Brain pericyte (primary cell): ENCODE data around the gene KLHDC2.
"Not testable (repeated sequence)": the region's sequence is repeated elsewhere in the genome, so short reads cannot be mapped to it uniquely, and the experiment has no call there.

Experiments used
- DNase-seq: peaks from one replicate; pipeline ENCODE4 v3.0.0-alpha.2; 2012; ENCODE audit warnings: low read depth, low spot score

KLHDC2 gene, protein sequence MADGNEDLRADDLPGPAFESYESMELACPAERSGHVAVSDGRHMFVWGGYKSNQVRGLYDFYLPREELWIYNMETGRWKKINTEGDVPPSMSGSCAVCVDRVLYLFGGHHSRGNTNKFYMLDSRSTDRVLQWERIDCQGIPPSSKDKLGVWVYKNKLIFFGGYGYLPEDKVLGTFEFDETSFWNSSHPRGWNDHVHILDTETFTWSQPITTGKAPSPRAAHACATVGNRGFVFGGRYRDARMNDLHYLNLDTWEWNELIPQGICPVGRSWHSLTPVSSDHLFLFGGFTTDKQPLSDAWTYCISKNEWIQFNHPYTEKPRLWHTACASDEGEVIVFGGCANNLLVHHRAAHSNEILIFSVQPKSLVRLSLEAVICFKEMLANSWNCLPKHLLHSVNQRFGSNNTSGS

DNA sequence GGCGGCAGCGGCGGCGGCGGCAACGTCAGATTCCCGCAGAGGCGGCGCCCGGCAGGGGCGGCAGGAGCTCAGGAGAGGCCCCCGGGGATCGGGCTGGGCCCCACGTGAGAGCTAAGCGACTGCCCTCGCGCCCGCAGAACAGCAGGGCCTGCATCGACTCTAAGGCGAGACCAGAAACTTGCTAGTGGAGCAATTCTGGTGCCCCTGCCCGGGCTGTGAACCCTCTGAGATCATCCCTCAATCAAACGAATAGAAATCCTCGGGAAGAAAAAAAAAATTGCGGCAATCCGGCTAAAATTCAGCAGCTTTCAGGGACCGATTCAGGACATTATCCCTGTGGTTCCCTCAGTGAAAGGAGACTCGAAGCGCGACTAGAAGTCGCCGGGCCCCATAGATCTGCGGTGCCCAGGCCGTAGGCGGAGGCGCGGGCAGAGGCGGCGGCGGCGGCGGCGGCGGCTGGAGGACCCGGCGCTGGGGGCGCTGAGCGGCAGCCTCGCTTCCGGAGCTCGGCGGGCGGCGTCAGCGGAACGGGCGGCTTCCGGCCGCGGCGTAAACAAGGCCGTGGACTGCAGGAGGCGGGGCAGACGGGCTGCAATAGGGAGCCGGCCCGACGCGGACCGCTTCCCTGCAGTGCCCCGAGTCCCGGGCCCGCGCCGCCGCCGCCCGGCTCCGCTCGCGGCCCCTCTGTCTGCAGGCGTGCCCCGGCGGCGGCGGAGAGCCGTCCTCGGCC is at the start of gene KLHDC2:
Gene KLHDC2 (plus strand): TSS at position 583 of the 730 bp plus-strand sequence. CDS start 316 bp downstream, outside the sequence.
- DNase-seq = peak; percentile 49

DNA sequence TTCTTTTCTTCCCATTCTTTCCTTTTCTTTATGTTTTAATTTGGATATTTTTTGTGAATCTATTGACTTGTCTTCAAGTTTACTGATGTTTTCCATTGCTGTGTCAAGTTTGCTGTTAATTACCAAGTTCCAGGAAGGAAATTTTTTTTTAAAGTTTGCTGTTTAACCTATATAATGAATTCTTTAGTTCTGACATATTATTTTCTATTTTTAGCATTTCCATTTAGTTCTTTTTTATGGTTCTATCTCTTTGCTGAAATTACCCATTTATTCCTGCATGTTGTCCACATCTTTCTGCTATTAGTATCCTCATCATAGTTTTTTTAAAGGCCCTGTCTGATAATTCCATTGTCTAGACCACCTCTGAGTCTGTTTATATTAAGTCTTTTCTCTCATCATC is 47.2 kb upstream of the KLHDC2 start:
- DNase-seq = no peak

DNA sequence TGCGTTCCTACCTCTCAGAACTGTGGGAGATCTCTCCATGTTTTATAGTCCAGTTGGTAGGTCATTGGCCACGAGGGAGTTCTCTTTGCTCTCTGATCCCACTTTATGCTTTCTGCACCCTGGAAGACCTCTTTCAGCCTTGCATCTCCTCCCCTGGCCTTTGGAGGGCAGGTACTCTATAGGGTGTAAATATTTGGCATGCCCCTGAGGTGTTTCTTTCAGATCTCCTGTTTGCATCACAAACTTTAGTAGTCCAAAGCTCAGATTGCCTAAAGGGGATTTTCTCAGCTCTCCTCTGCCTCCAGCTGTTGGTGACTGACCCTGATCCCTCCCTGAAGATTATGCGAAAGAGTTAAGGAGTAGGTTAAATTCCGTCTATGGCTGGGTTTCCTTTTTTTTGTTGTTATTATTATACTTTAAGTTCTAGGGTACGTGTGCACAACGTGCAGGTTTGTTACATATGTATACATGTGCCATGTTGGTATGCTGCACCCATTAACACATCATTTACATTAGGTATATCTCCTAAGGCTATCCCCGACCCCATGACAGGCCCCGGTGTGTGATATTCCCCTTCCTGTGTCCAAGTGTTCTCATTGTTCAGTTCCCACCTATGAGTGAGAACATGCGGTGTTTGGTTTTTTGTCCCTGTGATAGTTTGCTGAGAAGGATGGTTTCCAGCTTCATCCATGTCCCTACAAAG is 46.1 kb upstream of the KLHDC2 start:
- not testable (repeated sequence) for DNase-seq

DNA sequence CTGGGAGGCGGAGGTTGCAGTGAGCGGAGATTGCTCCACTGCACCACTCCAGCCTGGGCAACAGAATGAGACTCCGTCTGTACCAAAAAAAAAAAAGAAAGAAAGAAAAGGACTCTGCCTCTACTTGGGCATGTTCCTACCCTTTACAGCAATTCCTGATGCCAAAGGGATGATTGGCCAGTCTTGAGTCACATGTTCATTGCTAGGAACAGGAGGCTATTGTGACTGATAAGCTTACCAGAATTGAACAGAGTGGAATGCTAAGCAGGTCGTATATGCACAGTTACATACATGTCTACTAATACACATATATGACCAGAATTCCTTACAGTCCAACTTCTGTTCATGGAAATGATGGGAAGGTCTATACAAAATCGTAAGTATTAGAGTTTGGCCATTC is 40.8 kb upstream of the KLHDC2 start:
- DNase-seq = no peak

DNA sequence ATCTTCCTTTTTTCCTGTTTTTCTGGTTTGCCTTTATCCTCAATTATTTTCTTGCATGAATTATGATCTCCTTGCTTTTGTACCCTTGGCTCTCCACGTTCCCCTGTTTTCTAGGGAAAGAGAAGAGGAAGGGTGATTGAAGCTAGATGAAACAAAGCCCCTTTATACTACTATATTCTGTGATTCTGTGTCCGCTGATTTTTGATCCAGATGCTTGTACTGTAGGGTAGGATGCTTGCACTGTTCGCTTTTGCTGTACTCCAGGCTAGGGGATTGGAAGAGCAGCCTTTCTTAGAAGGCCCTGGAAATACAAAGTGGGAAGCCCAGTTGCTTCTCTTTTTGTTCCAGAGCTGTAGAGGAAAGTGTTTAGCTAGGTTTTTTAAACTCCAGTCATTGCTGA is 35.1 kb upstream of the KLHDC2 start:
- no peak for DNase-seq

DNA sequence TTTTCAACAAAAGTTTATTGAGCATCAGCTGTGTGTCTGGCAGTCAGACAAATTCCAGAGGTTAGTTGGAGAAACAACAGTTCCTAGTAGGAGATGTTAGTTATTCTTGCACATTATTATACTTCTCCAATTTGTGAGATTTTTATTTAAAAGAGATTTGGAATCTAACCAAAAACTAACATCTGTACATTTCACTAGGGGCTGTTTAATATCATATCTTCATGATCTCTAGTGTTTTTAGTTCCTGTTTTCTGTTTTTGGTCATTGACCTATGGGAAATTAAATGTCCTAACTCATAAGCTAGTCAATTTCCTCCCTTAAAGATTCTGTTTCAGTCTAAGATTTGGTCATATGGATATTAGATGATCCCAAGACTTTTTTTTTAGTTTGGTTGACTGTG is 34.1 kb upstream of the KLHDC2 start:
- DNase-seq = no peak

DNA sequence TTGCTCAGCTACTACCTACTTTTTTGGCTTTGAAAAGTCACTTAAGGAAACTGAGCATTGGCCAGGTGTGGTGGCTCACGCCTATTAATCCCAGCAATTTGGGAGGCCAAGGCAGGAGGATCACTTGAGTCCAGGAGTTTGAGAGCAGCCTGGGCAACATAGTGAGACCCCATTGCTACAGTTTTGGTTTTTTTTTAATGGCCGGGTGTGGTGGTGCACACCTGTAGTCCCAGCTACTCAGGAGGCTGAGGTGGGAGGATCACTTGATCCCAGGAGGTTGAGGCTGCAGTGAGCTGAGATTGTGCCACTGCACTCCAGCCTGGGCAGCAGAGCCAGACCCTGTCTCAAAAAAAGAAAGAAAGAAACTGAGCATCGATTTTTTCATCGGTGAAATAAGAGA is 32.3 kb upstream of the KLHDC2 start:
- not testable (repeated sequence) for DNase-seq

DNA sequence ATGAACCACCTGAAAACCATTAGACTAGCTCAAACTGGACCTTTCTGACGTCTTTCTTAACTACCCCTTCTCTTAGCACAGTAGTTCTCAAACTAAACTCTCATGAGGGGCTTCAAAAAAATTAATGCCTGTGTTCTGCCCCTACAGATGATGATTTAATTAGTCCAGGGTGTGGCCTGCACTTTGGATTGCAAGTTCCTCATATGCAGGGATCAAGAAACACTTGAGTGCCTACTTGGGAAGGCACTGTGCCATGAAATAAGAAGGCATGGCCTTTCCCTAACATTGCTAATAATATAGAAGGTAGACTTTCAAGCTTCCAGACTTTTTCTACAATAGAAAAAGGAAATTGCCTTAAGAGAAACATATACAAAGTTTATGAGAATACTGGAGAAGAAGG is 22.8 kb upstream of the KLHDC2 start:
- no peak for DNase-seq

DNA sequence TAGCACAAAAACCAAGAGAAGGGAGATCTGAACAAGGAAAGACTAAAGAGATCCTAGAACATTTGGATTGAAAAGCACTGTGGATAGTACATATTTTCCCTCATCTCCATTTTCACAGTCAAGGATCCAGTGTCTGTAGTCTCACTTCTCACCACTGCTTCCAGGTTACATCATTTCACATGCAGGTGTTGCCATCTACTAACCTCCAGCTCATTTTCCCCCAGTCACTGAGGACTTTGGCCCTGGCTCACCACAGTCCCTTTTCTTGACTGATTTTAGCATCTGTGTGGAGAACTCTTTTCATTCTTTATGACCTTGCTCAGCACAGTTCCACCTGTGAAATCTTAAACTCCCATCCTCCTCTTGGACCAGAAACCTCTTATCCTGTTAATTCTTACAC is 21.5 kb upstream of the KLHDC2 start:
- not testable (repeated sequence) for DNase-seq

DNA sequence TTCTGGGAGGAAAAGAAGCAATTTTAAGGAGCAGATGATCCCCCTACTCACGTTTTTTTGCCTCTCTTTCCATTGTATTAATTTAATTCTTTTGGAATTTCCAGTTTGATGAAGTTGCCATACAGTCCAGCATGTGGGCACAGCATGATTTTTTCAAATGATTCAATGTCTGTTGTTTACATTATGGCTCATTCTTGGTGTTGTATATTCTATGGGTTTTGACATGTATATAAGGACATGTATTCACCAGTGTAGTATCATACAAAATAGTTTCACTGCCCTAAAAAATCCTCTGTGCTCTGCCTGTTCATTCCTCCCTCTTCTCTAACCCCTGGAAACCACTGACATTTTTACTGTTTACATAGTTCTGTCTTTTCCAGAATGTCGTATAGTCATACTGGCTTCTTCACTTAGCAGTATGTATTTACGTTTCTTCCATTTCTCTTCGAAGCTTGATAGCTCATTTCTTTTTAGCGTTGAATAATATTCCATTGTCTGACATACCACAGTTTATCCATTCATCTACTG is 13.3 kb upstream of the KLHDC2 start:
- DNase-seq = no peak

DNA sequence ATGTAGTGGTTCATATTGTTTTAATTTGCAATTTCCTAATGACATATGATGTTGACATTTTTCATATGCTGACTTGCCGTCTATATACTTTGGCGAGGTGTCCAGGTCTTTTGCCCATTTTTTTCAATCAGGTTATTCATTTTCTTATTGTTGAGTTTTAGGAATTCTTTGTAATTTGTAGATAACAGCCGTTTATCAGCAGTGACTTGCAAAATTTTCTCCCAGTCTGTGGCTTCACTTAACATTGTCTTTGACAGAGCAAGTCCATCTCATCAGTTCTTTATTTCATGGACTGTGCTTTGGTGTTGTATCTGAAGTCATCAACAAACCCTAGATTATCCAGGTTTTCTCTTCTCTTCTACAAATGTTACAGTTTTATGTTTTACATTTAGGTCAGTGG is 12.6 kb upstream of the KLHDC2 start:
- no peak for DNase-seq

DNA sequence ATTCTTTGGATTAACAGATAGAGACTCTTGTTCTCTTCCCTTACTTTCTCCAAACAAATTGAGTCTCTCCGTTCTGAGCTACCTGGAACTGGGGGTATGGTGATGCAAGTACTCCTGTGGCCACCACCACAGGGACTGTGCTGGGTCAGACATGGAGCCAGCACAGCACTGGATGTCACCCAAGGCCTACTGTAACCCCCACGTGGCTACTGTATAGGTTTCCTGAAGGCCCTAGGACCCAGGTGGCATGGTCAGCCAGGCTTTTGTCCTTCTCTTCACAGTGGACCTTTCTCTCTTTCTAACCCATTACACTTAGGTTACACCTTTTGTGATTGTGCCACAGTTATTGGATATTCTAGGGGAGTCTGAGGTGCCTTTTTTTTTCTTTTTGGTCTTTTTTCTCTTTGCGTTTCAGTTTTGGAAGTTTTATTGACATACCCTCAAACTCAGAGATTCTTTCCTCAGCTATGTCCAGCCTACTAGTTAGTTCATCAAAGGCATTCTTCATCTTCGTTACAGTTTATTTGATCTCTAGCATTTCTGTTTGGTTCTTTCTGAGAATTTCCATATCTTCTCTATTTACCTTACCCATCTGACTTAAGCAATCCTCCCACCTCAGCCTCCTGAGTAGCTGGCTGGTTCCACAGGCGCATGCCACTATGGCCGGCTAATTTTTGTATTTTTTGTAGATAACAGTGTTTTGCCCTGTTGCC is 6.0 kb upstream of the KLHDC2 start:
- no peak for DNase-seq

DNA sequence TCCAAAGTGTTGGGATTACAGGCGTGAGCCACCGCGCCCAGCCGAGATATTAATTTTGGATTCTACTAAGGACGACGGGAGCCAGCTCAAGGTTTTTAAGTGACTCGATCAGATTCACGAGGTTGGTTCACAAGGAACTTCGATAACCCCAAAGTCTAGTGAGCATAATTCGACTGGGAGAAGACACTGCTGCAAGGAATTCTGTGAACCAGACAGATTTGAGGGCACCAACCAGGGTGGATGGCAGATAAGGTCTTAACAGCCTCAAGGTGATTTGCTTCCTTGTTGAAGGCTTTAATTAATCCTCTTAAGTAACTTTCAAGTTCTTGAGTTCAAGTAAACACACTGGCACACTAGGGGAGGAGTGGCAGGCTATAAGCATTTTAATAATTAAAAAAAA is 1.1 kb upstream of the KLHDC2 start:
- DNase-seq = no peak

DNA sequence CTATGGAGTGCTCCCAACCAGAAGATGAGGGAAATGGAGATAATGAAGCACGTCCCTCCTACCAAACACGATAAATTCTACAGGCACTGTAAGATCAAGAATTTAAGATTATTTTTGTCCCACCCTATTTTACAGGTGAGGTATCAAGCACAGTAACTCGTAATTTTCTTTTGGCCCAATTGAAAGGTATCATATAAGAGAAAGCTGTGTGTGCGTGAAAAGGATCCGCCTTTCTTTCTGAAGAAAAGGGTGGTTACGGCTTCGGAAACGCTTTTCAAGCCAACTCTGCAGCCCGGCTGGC is 733 bp upstream of the KLHDC2 start:
- DNase-seq = peak; percentile 7

DNA sequence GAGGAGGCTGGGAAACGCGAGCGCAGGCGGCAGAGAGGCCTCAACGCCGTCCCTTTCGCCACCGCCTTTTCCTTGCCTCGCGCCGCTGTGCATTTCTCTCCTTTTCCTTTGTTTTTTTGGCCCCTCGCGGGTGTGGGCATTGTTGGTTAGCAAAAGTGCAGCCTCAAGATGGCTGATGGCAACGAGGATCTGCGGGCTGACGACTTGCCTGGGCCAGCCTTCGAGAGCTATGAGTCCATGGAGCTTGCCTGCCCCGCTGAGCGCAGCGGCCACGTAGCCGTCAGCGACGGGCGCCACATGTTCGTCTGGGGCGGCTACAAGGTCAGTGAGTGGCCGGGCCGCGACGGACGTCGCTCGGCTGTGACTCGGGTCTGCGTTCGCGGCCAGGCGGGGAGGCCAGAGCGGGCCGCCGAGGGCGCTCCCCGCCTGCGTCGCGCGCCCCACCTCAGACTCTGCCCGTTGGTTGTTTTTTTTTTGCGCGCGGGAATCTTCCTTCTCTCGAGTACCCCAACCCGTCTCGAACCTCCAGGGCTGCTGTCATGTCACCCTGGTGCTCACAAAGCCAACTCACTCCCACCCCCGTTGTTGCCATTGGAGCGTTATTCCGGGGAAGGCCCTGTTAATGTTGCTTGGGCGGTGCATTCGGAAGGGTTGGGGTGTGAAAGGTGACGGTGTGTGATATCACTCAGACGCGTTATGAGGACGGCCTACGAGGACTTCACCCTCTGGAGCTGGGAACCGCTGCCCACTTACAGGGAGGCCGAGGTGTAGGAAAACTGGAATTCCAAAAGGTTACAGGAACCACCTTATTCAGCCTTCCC is 558 bp downstream of the KLHDC2 start:
- peak; percentile 20 for DNase-seq

DNA sequence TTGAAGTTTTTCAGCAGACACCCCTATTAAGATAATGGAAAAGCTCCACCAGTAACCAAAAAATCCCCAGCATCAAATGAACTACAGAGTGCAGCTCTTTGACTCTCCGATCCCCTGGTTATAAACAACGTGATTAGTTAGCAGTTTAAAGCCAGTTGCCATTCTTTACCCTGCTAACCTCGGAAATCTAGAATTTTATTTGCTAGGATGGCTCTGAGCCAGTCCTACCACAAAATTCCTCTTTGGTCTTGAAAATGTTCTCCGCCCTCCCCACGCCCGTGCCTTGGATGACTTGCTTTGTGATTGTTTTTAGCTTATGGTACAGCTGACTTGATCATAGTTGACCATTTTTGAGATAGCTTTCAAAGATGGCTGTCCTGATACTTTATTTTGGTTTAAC is 1.2 kb downstream of the KLHDC2 start:
- DNase-seq = no peak

DNA sequence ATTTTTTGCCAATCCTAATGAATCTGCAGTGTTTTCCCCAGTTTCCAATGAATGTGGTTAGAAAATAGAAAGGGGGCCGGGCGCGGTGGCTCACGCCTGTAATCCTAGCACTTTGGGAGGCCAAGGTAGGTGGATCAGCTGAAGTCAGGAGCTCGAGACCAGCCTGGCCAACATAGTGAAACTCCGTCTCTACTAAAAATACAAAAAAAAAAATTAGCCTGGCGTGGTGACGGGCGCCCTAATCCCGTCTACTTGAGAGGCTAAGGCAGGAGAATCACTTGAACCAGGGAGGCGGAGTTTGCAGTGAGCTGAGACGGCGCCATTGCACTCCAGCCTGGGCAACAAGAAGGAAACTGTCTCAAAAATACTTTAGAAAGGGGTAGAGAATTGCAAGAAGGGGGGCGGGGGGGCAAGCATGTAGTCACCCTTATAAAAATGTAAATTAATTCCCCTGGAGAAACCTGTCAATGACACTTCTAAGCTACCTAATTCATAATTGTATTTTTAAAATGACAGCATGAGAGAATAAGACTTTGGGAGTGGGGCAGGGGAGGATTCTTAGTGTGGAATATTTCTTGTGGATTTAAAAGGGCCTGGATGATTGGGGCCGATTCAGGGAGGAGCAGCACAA is 1.7 kb downstream of the KLHDC2 start:
- DNase-seq = no peak

DNA sequence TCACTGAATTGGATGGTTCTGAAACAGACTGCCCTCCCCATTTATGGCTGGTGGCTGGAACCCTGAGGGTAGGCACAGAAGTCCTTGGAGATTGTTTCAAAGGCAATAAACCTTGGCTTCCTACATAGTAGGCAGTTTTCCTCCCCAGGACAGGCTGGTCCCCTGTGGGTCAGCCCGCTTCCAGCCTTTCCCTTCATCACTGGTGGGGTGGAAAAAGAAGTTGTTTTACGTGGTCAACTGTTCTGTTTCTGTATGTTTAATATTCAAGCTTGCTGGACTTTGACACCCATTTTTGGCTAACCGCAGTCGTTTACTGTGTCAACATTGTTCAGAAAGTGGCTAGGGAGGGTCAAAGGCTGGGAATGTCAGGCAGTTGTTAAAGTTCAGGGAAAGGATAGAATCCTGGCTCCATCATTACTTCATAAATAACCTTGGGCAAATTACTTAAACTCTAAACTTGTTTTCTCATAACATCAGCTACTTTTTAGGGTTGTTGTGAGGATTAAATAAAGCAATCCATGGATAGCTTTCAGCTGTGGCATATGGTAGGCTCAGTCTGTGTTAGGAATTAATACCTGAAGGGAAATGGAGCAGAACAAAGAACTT is 2.4 kb downstream of the KLHDC2 start:
- DNase-seq = no peak

DNA sequence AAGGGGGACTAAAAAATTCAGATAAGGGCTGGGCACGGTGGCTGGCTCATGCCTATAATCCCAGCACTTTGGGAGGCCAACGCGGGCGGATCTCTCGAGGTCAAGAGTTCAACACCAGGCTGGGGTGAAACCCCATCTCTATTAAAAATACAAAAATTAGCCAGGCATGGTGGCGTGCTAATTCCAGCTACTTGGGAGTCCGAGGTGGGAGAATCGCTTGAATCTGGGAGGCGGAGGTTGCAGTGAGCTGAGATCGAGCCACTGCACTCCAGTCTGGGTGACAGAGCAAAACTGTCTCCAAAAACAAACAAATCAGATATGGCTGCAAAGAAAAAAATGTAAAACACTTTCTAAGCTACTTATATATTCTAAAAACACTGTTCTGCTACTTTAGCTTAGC is 3.7 kb downstream of the KLHDC2 start:
- not testable (repeated sequence) for DNase-seq

DNA sequence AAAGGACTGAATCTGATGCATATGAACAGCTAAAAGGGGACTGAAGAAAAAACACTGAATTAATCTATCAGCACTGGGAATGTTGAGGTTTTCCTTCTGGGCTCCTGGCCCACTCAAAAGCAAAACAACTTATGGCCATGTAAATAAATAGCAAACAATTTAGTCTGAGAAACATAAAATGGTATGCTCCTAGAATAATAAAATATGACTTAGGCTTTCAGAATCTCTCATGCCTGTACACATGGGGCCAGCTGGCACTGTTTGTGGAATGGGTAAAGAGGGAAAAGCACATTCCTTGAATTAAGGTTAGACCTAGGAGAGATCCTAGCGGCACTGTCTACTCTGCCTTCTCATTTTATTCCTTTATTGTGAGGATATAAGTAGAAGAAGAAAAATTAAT is 6.2 kb downstream of the KLHDC2 start:
- DNase-seq = no peak
